Fibroblast of skin of left quadriceps (primary cell): ENCODE results near the gene CHST15.
"Not testable (repeated sequence)": the region's sequence is repeated elsewhere in the genome, so short reads cannot be mapped to it uniquely, and the experiment has no call there.

Experiments used
- DNase-seq, 2 experiments: peaks; one replicate each; pipeline ENCODE4 v3.0.0-alpha.2; 2013; ENCODE audit warnings: low read depth in 2 of 2

Gene CHST15

DNA sequence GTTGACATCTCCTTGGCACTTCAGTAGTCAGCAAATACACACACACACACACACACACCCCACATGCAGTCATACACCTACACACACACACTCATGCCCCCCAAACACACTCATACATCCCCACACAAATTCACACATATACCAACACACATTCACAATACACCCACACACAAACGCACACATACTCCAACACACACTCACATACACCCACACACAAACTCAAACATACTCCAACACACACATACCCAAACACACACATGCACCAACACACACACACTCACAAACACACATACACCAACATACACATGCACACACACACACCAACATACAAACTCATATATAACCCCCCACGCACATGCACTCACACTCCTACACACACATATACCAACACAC is 31.4 kb upstream of the CHST15 start:
- no peak for DNase-seq

DNA sequence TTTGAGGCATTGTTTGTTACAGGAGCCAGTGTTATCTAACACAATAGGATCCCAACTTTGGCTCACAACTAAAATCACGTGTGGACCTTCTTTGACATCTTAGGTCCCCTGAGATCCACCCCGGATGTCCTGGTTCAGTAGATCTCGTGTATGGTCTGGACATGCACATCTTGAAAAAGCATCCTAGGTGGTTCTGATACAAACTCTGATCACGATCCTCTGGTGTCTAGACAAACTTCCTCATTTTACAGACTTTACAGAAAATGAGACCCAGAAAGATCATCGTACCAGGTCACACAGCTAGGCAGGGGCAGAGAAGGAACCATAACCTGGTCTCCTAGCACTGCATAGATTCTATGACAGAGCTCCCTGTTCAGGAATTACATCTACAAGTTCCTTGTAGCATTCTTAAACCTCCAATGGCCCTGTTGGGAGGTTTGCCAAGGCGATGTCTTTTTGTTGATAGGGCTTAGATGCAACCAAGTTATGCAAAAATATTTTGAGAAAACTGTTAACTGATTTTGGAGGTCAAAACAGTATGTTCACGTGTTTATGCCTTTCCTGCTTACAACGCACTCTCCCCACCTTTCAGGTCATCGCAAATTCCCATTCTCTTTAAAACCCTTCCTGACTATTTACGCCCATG is 30.8 kb upstream of the CHST15 start:
- DNase-seq: no peak

DNA sequence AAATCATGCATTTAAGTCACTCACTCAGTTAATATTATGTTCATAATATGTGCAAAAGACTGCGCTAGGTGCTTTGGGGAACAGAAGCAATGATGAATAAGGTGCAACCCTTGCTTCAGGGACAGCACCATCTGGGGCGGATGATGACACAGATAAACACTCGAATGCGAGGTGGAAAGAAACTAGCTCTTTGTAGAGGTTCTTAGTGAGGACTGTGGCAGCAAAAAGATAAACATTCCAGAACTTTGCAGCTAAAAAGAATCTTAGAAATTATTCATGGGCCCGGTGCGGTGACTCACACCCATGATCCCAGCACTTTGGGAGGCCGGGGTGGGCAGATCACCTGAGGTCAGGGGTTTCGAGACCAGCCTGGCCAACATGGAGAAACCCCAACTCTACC is 29.8 kb upstream of the CHST15 start:
- DNase-seq: no peak

DNA sequence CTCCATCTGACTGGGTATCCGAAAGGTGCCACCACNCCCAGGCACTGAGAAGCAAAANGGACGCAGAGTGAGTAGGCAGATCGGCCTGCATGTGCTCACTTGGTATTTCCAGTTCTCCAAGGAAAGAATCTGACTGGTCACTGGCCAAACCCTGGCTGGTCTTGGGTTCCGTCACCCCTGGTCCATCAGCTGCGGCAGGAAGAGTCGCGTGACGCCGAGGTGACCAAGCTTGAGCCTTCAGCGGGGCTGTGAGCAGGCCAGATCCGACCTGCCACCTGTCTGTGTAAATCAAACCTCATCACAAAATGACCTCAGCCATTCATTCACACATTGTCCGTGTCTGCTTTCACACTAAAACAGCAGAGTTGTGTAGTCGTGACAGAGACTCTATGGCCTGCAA is 28.8 kb upstream of the CHST15 start:
- DNase-seq: no peak

DNA sequence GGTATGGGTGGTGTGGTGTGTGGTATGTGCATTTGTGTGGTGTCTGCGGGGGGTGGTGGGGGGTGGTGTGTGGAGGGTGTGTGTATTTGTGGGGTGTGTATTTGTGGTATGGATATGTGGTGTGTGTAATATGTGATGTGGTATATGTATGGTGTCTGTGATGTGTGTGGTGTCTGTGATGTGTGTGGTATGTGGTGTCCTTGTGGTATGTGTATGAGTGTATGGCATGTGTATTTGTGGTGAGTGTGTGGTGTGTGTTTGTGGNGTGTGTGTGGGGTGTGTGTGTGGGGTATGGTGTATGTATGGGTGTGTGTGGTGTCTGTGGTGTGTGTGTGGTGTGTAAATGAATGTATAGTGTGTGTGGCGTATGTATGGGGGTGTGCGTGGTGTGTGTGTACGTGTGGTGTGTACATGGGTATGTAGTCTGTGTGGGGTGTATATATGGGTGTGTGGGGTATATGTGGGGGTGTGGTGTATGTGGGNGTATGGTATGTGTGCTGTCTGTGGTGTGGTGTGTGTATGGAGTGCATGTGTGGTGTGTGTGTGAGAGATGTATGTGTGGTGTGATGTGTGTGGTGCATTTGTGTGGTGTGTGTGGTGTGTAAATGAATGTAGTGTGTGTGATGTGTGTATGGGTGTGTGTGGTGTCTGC is 27.1 kb upstream of the CHST15 start:
- no peak for DNase-seq

DNA sequence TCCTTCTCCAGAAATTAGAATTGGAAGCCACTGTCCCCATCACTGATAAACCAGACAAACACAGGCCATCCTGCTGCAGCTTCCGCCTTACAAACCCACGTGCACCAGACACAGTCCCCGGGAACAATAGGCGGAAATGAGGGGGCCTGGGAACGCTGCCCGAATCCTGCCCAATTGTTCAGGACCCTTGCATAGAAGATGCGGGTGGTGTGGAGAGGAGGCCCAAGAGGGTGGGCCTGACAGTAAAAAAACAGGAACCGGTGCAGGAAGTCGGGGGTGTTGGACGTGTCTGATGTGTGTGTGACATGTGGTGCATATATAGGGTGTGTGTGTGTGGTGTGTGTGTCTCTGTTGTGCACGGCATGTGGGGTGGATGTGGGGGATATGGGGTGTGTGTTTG is 26.5 kb upstream of the CHST15 start:
- DNase-seq: no peak

DNA sequence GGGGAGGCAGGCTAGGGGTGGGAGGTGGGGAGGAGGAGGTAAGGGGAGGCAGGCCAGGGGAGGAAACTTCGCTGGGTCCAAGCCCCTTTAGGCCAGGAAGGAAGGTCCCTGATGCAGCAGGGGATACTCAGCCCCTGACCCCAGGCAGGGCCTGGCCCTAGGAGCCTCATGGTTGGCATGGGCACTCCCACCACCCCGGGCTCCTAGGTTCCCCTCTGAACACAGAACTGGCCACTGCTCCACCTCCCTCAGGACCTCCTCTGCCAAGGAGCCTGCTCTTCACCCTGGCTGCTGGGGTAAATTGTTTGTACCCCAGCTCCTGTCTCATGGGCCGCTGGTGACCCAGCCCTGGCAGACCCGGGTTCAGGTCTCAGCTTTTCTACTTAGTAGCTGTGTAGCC is 25.8 kb upstream of the CHST15 start:
- DNase-seq: no peak

DNA sequence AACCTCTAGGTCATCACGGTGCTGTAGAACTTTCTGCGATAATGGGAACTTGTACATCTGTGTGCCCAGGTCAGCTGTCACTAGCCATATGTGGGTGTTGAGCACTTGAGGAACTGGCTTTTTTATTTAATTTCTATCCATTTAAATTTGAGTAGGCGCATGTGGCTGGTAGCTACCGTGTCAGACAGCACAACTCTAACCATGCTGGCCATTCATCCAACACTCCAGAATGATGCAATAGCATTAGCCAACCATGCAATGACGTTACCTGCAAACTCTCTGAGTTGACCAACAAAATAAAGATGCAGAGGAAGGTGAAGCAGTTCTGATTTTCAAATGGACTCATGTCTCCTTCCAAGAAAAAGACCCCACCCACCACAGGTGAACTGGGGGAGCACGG is 24.4 kb upstream of the CHST15 start:
- DNase-seq: no peak

DNA sequence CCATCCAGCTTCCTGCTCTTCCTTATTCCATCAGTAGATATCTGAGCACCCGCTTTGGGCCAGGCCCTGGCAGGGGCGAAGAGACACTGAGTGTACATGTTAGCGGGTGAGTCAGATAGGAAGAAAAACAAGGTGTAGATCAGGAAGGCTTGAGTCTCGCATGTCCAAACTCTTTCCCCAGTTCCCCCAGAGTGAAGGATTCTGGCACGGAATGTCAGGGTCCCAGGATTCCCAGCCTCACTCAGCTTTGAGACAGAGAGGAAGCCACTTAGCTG is 24.1 kb upstream of the CHST15 start:
- no peak for DNase-seq

DNA sequence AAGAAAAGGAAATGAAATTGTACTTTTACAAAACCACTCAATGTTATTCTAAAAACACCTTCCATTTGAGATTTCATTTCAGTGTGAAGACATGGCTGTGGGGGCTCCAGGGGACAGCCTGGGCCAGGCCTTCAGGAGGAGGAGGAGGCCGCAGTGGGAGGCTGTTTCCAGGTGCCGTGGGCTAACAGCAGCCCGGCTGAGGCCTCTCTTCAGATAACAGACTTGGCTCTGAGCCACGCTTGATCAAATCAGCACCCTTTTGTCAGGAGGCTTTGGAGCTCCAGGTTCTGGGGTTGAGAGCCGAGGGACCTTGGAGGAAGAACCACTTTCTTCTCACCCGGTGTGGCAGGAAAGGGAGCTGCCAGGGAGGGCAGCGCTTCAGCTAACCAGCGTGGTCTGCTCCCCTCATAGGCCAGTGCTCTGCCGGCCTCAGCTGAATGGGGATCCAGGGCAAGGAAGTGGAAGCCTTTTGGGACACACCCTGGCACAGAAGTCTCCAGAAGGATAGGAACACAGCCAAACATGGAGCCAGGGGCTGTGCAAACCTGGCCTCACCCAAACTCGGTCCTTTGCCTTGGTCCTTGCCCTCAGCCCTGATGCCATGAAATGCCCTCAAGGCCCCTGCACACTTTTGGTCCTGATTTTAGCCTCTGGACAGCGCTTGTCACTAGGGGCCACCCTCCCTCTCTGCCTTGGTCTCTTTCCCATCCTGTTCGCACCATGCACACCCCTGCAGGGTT is 23.5 kb upstream of the CHST15 start:
- no peak for DNase-seq

DNA sequence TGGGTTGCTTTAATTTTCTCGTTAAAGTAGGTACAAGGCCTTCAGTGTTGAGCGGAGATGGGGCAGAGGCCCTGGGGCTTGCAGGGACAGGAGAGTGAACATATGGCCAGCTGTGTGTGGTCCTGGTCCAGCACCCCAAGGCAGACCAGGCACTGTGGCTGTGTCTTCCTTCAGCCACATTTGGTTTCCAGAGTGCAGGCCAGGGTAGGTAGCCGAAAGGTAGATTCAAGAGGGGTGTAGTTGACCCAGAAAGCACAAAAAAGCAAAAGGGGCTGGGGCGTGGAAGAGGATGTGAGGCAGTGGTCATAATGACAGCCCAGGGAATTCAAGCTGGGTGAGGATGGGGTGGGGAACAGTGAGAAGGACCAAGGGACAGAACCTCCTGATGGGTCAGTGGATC is 21.3 kb upstream of the CHST15 start:
- DNase-seq: no peak

DNA sequence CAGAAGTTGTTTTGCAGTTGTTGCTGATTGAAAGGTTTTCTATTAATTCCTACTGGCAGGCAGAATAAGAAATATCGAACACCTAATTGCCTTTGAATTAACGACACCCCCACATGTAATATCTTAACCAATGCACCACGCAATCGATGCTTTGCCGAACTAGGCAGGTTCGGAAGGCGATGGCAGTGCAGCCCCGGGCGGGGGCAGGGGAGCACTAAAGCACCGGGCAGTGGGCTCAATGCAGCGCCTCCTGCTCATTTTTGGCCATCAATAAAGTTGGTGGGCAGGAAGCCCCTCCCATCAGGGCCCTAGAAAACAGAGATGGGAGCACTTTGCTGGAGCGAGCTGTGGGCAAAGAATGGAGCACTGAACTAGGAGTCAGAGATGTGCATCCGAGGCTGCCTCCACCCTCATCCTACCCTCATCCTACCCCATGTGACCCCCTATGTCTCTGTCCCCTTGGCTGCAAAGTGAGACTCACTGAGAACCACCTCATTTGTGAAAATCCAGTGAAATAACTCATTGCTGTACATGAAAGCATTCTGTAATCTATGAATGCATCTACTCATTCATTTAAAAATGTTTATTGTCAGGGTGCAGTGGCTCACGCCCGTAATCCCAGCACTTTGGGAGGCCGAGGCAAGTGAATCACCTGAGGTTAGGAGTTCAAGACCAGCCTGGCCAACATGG is 19.6 kb upstream of the CHST15 start:
- DNase-seq: no peak

DNA sequence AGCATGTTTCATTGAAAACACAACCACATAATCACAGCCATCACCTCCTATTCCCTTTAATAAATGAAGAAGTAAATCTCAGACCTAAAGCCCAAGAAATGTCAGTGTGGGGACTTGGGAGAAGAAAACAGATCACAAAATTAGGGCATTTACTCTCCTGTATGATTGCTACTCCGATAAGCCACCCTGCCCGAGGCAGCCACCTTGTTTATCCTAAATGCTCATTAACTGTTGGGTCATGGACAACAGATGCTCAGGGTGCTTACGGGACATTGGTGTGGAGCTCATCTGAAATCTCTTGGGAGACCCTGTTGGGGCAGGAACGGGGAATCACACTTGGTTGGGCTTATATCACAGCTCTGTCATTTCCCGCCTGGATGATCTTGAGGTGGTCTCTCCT is 17.5 kb upstream of the CHST15 start:
- no peak for DNase-seq

DNA sequence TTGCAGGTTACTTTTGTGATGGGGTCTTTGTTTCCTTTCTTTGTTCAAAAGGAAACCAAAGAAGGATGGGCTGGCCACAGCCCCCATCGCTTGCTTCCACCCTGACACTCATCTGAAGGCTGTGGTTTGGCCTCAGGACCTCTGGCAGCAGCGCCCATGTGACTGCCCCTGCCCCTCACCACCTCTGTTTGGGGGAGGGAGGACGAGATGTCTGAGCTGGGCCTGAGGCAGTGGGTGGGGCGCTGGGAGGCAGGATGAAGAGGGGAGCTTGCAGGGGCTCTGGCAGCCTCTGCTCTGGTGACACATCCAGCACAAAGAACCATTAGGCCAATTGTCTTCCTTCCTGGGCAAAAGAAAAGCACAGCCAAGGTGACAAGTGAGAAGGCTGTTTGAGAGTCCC is 15.9 kb upstream of the CHST15 start:
- no peak for DNase-seq

DNA sequence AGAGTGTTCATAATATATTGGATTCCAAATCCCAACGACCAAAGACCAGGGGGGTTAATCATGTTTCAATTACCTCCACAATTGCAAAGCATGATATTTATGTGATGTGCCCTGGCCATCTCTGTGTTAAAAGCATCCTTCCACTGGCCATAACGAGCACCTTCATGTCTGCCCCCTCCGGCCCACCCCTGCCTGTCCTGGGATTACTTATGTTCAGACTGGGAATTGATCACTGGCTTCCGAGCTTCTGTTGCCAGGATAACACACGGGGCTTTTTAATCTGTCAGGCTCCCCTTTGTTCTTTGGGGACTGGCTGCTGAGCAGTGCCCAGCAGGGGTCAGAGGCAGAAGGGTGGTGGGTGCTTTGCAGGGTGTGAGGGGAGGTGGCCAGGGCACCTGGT is 13.7 kb upstream of the CHST15 start:
- DNase-seq: no peak

DNA sequence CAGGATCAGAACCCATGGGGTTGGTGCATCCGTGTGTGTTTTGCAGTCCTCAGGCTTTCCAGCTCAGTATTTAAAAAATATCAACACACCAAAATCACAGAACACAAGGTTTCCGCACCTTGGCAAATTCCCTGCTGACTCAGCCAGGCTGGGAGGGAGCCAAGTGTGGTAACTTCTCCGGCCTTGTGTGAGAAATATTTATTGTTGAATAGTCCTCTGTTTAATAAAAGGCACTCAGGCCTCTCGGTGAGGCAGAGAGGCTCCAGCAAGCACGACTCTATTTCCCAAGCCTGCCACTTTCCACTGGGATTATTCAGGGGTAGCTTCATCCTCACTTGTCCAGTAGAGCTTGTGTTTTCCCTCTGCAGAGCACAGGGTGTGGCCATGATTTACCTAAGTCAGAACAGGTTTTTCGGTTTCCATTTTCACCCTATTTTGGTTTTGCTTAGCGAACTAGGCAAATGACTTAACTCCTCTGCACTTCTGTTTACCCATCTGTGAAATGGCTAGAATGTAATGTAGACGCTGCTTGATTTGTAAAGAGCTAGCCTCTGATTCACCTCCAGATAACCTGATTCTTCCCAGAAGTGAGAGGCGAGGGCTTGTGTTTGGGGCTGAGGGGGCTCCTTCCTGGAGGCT is 13.0 kb upstream of the CHST15 start:
- peak; percentile 13 to 24 for DNase-seq

DNA sequence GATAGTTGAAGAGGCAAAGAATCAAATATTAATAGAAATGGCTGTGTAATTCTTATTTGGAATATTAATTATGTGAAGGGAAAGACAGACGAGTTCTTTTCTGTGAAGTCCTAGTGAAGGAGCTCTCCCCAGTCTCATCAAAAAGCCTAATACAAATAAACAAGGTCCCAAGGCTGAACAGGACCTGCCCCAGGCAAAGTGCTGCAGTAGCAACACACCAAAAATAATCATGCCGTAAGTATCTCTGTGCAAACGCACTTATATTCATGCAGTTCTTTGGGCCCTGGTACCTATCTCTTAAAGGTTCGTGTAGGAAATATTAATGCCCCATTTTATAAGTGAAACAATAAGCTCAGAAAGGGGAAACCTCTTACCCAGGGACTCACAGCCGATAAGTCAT is 12.2 kb upstream of the CHST15 start:
- no peak for DNase-seq

DNA sequence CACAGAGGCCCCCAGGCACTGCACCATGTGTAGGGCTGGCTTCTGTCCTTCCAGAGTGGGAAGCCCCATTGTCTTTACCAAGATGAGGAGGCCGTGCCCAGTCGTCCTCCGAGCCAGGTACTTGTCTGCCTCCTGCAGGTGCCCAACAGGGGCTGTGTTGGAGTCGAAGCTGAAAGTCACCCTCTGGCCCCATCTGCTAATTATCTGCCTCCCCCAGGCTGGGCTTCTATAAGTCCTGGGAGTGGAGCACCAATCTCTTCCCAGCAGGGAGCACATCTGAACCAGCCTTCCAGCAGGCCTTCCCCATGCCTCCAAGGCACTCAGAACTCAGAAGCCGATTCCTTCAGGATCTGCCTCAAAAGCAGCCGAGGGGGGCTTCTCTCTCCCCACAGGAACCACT is 11.6 kb upstream of the CHST15 start:
- no peak for DNase-seq

DNA sequence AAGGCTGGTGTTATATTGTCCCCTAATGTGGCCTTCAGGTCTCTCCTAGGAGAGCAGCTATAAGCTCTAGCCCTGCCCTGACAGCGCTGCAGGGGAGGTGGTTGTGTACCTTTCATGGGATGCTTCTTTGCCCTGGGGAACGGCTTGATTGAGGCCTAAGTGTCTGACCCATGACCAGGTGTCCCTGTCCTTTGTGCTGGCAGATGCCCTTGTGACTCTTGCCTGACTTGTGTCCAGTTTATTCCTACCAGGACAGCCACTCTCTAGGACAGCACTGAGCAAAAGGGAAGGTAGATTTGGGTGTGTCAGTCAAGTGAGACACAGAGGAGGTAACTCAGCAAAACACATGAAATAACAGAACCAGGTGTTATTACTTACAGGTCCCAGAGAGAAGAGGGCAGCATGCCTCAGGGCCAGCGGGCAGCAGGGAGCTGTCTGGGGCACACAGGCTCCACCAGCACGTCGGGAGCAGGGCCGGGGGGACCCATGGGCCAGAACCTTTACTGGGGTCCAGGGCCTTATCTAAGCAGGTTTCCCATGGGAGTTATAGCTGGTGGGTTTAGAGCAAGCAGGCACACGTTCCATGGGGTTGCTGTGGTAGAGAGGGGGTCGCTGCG is 10.7 kb upstream of the CHST15 start:
- DNase-seq: no peak

DNA sequence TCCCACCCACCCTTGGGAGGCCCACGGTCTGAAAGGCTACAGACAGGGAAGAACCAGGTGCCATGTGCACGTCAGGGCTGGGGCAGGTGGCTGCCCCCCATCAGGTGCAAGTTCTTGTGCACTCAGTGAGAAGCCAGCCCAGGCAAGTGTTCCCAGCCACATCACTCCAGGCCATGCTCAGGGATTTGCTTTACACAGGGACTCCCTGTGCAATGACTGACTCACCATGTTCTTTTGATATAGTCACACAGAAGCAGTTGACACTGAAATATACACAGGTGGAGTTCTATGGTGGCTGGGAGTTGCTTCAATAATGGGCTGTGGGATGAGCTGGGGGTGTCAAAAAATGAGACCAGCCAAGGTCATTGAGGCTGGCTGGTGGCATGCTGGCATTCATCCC is 8.0 kb upstream of the CHST15 start:
- DNase-seq: no peak

DNA sequence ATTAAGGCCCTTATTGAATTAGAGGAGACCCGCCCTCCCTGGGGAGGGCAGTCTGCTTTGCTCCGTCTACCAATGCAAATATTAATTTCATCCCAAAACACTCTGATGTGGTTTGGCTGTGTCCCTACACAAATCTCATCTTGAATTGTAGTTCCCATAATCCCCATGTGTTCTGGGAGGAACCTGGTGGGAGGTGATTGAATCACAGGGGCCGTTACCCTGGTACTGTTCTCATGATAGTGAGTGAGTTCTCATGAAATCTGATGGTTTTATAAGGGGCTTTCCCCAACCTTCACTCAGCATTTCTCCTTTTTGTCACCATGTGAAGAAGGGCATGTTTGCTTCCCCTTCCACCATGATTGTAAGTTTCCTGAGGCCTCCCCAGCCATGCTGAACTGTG is 7.3 kb upstream of the CHST15 start:
- not testable (repeated sequence) for DNase-seq

DNA sequence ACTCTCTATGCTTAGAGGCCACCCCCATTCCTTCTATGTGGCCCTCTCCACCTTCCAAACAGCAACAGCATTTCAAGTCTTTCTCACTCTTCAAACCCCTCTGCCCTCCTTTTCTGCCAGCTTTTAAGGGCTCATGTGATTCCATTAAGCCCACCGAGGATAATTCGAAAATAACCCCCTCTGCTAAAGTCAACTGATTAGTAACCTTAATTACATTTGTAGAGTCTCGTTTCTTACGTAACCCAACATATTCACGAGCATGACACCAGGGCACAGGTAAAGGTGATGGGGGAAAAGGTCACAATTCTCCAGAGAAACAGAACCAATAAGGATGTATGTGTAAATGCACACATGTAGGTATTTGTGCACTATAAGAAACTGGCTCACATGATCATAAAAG is 6.7 kb upstream of the CHST15 start:
- no peak for DNase-seq
